Endothelial cell (in vitro differentiated cells): ENCODE data around the gene ECT2. TPM values are rescaled to one million over a fixed set of nuclear protein-coding genes. Genes with fewer than 3 reads are reported as not detected.

Source experiments
- DNase-seq: peaks from one replicate; pipeline ENCODE4 v3.0.0; 2021; ENCODE audit warnings: low spot score
- H3K27ac Mint-ChIP-seq: one replicate; pipeline ENCODE4 v1.8.0; 2021; ENCODE audit warnings: mixed read lengths, inconsistent platforms; ENCODE audit not compliant: unreplicated experiment
- H3K27me3 Mint-ChIP-seq: one replicate; pipeline ENCODE4 v1.8.0; 2021; ENCODE audit warnings: mild to moderate bottlenecking, moderate library complexity, mixed read lengths, inconsistent platforms; ENCODE audit not compliant: unreplicated experiment
- H3K36me3 Mint-ChIP-seq: one replicate; pipeline ENCODE4 v1.8.0; 2021; ENCODE audit warnings: mild to moderate bottlenecking, low read depth, mixed read lengths, inconsistent platforms; ENCODE audit not compliant: unreplicated experiment
- H3K4me1 Mint-ChIP-seq: one replicate; pipeline ENCODE4 v1.8.0; 2021; ENCODE audit warnings: mild to moderate bottlenecking, mixed read lengths, inconsistent platforms; ENCODE audit not compliant: unreplicated experiment
- H3K4me3 Mint-ChIP-seq: one replicate; pipeline ENCODE4 v1.8.0; 2021; ENCODE audit warnings: mild to moderate bottlenecking, mixed read lengths, inconsistent platforms; ENCODE audit not compliant: unreplicated experiment
- H3K9me3 Mint-ChIP-seq: one replicate; pipeline ENCODE4 v1.8.0; 2021; ENCODE audit warnings: mixed read lengths, inconsistent platforms; ENCODE audit not compliant: unreplicated experiment
- total RNA-seq: library from RNA; stranded (reverse); fragmentation: NEBNext Ultra II Directional; extraction: Animal tissue kit (Norgen Biotek cat#: 25700); gene quantifications from one replicate; pipeline ENCODE4 v1.2.1, GENCODE V29; 2021; ENCODE audit not compliant: unreplicated experiment
- TF ChIP-seq, protein P1 (sequence below): fragments of 200-600 bp; sonication (generic); IDR thresholded peaks from one replicate; pipeline ENCODE4 v1.5.0; 2021; ENCODE audit warnings: antibody characterized with exemption; ENCODE audit not compliant: unreplicated experiment

Gene ECT2
- total RNA-seq, 1 donor from 2014 or later = 18.0 TPM

DNA sequence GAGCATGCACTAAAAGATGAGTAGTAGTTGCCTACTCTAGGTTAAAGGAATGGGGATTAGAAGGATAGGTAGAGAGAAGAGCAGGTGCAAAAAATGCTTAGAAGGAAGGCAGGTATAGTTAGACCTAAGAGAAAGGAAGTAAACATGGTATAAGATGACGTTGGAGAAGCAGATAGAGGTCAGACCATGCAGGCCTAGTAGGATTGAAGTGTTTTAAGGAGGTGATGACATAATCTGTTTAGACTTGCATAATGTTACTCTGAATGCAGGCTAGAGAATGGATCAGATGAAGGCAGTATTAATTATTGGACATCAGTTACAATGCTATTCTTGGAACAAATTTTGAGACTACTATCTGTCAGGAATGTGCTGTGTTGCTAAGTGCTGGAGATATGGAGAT lies 11.1 kb upstream of the ECT2 start:
- Mint-ChIP-seq H3K9me3 (no peaks in the 10 kb centered on the region), H3K27me3 (no peaks in the 10 kb centered on the region), H3K4me3 (no peak overlapping the region), H3K27ac (no peak overlapping the region), H3K4me1 (no peaks in the 10 kb centered on the region), H3K36me3 (no peaks in the 10 kb centered on the region)
- DNase-seq = no peak
- TF ChIP-seq, protein P1, sequence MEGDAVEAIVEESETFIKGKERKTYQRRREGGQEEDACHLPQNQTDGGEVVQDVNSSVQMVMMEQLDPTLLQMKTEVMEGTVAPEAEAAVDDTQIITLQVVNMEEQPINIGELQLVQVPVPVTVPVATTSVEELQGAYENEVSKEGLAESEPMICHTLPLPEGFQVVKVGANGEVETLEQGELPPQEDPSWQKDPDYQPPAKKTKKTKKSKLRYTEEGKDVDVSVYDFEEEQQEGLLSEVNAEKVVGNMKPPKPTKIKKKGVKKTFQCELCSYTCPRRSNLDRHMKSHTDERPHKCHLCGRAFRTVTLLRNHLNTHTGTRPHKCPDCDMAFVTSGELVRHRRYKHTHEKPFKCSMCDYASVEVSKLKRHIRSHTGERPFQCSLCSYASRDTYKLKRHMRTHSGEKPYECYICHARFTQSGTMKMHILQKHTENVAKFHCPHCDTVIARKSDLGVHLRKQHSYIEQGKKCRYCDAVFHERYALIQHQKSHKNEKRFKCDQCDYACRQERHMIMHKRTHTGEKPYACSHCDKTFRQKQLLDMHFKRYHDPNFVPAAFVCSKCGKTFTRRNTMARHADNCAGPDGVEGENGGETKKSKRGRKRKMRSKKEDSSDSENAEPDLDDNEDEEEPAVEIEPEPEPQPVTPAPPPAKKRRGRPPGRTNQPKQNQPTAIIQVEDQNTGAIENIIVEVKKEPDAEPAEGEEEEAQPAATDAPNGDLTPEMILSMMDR = no peak

DNA sequence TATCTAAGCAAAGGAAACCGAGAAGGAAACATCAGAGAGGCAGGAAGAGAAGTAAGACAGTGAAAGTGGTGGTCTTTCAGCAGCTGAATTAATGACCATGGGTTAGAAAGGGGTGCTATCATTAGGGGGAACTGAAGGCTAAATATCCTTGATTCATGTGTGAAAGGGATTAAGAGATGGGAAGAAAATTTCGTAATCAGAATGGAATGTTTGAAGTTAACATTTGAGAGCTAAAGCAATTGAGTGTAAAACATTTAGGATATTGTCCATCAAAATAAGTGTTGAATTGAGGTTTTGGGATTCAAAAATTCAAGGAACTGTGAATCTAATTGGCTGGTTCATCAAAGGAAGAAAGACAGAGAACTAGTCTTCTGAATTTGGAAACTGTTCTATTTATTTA lies 4.1 kb upstream of the ECT2 start:
- Mint-ChIP-seq H3K27me3 (peaks cover 5% of the 10 kb centered on the region), H3K4me1 (peaks cover 24% of the 10 kb centered on the region), H3K4me3 (no peak overlapping the region), H3K9me3 (no peaks in the 10 kb centered on the region), H3K36me3 (peaks cover 4% of the 10 kb centered on the region), H3K27ac (peak overlapping the region; percentile 12)
- TF ChIP-seq, protein P1 = no peak
- no peak for DNase-seq

DNA sequence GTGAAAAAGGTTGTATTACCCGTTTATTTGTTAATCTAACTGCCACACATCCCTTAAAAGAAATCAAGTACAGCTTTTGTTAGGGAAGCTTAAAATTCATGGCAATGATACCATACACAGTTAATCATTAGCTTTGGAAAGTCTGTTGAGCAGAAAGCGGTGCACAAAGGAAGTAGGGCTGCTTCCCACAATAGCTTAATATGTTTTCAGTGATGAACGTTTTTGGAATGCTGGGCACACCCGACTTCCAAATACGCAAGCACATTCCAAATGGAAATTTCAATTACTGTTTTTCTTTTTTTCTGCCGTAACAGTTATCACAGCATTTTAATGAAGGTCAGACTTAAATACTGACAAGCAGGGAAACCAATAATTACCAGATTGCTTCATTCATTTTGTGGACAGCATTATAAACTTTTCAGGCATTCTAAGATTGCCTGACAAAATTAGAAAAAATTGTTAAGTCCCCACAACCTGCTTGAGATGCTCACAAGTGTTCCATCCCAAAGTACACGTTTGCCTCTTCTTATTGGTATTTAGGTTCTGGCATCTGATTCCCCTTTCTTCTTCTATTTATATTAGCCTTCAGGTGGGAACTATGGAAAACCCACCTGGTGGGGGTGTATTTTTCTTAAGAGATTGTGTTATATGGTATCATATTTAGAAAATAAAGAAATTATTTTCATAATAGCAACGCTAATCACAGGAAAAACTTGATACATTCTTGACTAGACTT lies 1.1 kb upstream of the ECT2 start:
- TF ChIP-seq, protein P1 = no peak
- H3K36me3 Mint-ChIP-seq = peaks cover 8% of the 10 kb centered on the region
- DNase-seq = no peak
- H3K4me3 Mint-ChIP-seq = no peak overlapping the region
- H3K27ac Mint-ChIP-seq = peak overlapping the region; percentile 99
- peaks cover 7% of the 10 kb centered on the region for H3K27me3 Mint-ChIP-seq
- H3K9me3 Mint-ChIP-seq = no peaks in the 10 kb centered on the region
- H3K4me1 Mint-ChIP-seq = peaks cover 35% of the 10 kb centered on the region

DNA sequence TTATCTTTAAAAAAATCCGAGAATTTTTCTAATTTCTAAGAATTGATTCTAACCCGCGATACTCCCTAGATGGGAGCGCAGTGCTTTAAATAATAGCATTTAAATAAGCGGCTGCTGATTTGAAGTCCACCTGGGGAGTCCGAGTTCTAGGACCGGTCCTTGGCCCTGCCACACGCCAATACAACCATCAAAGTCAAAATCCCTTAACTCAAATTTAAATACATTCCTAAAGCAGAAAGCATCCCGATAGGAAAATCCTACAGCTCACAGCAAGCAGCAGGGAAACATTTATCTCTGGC lies 508 bp upstream of the ECT2 start:
- Mint-ChIP-seq H3K27me3 (peaks cover 7% of the 10 kb centered on the region), H3K4me3 (peak overlapping the region; percentile 98), H3K36me3 (peaks cover 8% of the 10 kb centered on the region), H3K27ac (peak overlapping the region; percentile 99), H3K4me1 (peaks cover 35% of the 10 kb centered on the region), H3K9me3 (no peaks in the 10 kb centered on the region)
- peak; percentile 5 for DNase-seq
- TF ChIP-seq, protein P1 = no peak

DNA sequence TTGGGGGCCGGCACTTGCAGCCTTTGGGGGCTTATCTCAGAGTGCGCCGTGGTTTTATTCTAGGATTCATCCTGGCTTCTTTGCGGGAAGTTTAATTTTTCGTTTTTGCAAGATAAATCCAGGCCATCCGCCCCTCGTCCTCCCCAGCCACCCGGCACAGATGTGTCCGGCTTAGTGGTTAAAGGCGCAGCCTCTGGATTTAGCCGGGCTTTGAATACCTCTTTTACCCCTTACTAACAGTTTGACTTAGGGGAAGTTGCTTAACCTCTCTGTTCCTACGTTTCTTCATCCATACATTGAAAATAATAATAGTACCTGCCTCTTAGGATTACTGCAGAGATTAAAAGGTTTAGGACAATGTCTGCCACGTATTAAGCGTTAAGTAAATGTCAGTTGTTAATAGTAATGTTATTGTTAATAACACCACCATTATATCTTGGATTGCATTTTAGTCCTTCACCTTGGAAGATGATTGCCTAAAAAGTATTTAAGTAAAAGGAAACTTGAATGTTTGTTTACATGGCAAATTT lies 714 bp downstream of the ECT2 start:
- Mint-ChIP-seq H3K36me3 (peaks cover 8% of the 10 kb centered on the region), H3K4me1 (peaks cover 25% of the 10 kb centered on the region), H3K27me3 (peaks cover 7% of the 10 kb centered on the region), H3K27ac (peak overlapping the region; percentile 93), H3K4me3 (peak overlapping the region; percentile 98), H3K9me3 (no peaks in the 10 kb centered on the region)
- TF ChIP-seq, protein P1 = no peak
- DNase-seq = no peak
